Esophagus squamous epithelium (tissue), 5 donors: ENCODE data around the gene SMTN. TPM values are rescaled to one million over a fixed set of nuclear protein-coding genes. Genes with fewer than 3 reads are reported as not detected.

Experiments used
- DNase-seq: peaks from one replicate; lab custom pipeline; 2025; lab: John Stamatoyannopoulos, UW
- H3K27ac ChIP-seq, 4 donors: fragments of 200-600 bp; sonication (generic); one replicate each; pipeline ENCODE4 v1.5.1; 2016 to 2019; ENCODE audit warnings: mild to moderate bottlenecking in 1 of 4
- H3K27me3 ChIP-seq, 4 donors: fragments of 200-600 bp; sonication (generic); 1 replicate in 3 of 4; 2 replicates in 1 of 4; pipeline versions ENCODE4 v1.5.1 to v1.6.0; 2017 to 2021; ENCODE audit warnings: antibody characterized with exemption in 1 of 4
- H3K36me3 ChIP-seq, 3 donors: fragments of 200-600 bp; sonication (generic); one replicate each; pipeline ENCODE4 v1.5.1; 2016 to 2019
- H3K4me1 ChIP-seq, 3 donors: fragments of 200-600 bp; sonication (generic); one replicate each; pipeline ENCODE4 v1.5.1; 2017 to 2019
- H3K4me3 ChIP-seq, 4 donors: fragments of 200-600 bp; sonication (generic); 1 replicate in 3 of 4; 2 replicates in 1 of 4; pipeline ENCODE4 v1.5.1; 2016 to 2019; ENCODE audit warnings: mild to moderate bottlenecking in 2 of 4, moderate library complexity in 1 of 4
- H3K9me3 ChIP-seq, 3 donors: fragments of 200-600 bp; sonication (generic); one replicate each; pipeline ENCODE4 v1.5.1; 2016 to 2019
- CTCF ChIP-seq, 6 experiments: fragments of 450-650 bp in 4 of 6; fragments of 200-600 bp in 2 of 6; sonication (generic) in 2 of 6; IDR thresholded peaks; one replicate each; pipeline ENCODE4 v1.5.1; 2016 to 2019; ENCODE audit warnings: antibody characterized with exemption in 6 of 6, mild to moderate bottlenecking in 4 of 6, moderate library complexity in 4 of 6
- POLR2A ChIP-seq, 4 donors: fragments of 450-650 bp; IDR thresholded peaks; one replicate each; pipeline ENCODE4 v1.6.1; 2017; ENCODE audit warnings: antibody characterized with exemption in 4 of 4, mild to moderate bottlenecking in 4 of 4, moderate library complexity in 3 of 4
- WGBS, 2 donors: methylation state at CpG; one replicate each; pipeline ENCODE4 v1.1.5; 2018; 5-methylcytosine and 5-hydroxymethylcytosine counted together
- intact Hi-C: fragments of 100-400 bp; cut with DNase I; formaldehyde crosslinking; loops from one replicate; pipeline ENCODE4 v1.15.0; 2022
- total RNA-seq, 4 donors: library from RNA; depleted of rRNA; stranded (reverse); fragments of >200 nt; gene quantifications; one replicate each; pipeline ENCODE4 v1.1.0, GENCODE V29; 2016
- donor health status: DM: yes; HTN: yes; CAD: no.

SMTN gene
- total RNA-seq, 4 donors from 2014 or later, result 28.2 to 158 (median 45.8) TPM

GRCh38 chr22:31040542-31041398 is 40.3 kb upstream of the SMTN start:
- 78 to 85% methylated on average over 2 to 3 of the region's 3 CpGs for WGBS, 2 donors
- no peaks in the 10 kb centered on the region for H3K9me3 ChIP-seq
- no peak for DNase-seq
- peak overlapping the region in 3 of 4 donors; percentile 27 to 69 (median 55) for H3K27ac ChIP-seq
- no peak overlapping the region for H3K4me3 ChIP-seq
- intact Hi-C loops, result no loop called here
- TF ChIP-seq CTCF (IDR thresholded peaks at IDR 0.05) (no peak), POLR2A (IDR thresholded peaks at IDR 0.05) (no peak)
- no peaks in the 10 kb centered on the region for H3K36me3 ChIP-seq
- no peaks in the 10 kb centered on the region for H3K27me3 ChIP-seq
- peaks cover 0 to 57% (median 25%) of the 10 kb centered on the region in 3 donors for H3K4me1 ChIP-seq

GRCh38 chr22:31044262-31044861 is 36.8 kb upstream of the SMTN start:
- TF ChIP-seq POLR2A (IDR thresholded peaks at IDR 0.05) (no peak), CTCF (IDR thresholded peaks at IDR 0.05) (no peak)
- DNase-seq, result no peak
- Histone ChIP-seq H3K4me1 (peaks cover 0 to 37% (median 23%) of the 10 kb centered on the region in 3 donors), H3K27ac (peak overlapping the region; percentile 44 to 87 (median 73)), H3K36me3 (no peaks in the 10 kb centered on the region), H3K27me3 (no peaks in the 10 kb centered on the region), H3K9me3 (no peaks in the 10 kb centered on the region), H3K4me3 (no peak overlapping the region)
- intact Hi-C loops, result no loop called here
- 38 to 50% methylated on average over 12 of the region's 13 CpGs for WGBS, 2 donors

GRCh38 chr22:31045900-31046538 is 35.1 kb upstream of the SMTN start:
- 66 to 73% methylated on average over 3 to 4 of the region's 4 CpGs for WGBS, 2 donors
- Histone ChIP-seq H3K9me3 (no peaks in the 10 kb centered on the region), H3K27me3 (no peaks in the 10 kb centered on the region), H3K4me3 (no peak overlapping the region), H3K36me3 (no peaks in the 10 kb centered on the region), H3K27ac (peak overlapping the region; percentile 27 to 87 (median 73)), H3K4me1 (peaks cover 0 to 28% (median 19%) of the 10 kb centered on the region in 3 donors)
- intact Hi-C loops, result no loop called here
- TF ChIP-seq CTCF (IDR thresholded peaks at IDR 0.05) (no peak), POLR2A (IDR thresholded peaks at IDR 0.05) (no peak)
- no peak for DNase-seq

GRCh38 chr22:31046539-31047226 is 34.4 kb upstream of the SMTN start:
- WGBS, 2 donors, result 75 to 87% methylated on average over 7 to 9 of the region's 11 CpGs
- Histone ChIP-seq H3K27ac (peak overlapping the region; percentile 27 to 87 (median 73)), H3K4me3 (no peak overlapping the region)

More at GRCh38 chr22:31046539-31047226, 34.4 kb upstream of the SMTN start:
- Histone ChIP-seq H3K4me1 (peaks cover 0 to 28% (median 19%) of the 10 kb centered on the region in 3 donors), H3K27me3 (no peaks in the 10 kb centered on the region), H3K36me3 (no peaks in the 10 kb centered on the region), H3K9me3 (no peaks in the 10 kb centered on the region)
- no peak for DNase-seq
- TF ChIP-seq CTCF (IDR thresholded peaks at IDR 0.05) (no peak), POLR2A (IDR thresholded peaks at IDR 0.05) (no peak)
- intact Hi-C loops, result no loop called here
